ENCODE data around the gene SSH3. TPM values are rescaled to one million over a fixed set of nuclear protein-coding genes. Genes with fewer than 3 reads are reported as not detected.
A peak's percentile ranks its signal among the peaks of the same experiment; 100 is the strongest.

SSH3 gene
- total RNA-seq, 3 donors from 2014 or later (not counting 1 experiment from before 2014, with no cell fraction given) = 34.3 to 42.7 (median 38.1) TPM

GRCh38 chr11:67278939-67279588, 24.3 kb upstream of the SSH3 start:
- Mint-ChIP-seq H3K27me3 (ENCODE audit: low read depth in 2 of 2) (no peaks in the 10 kb centered on the region), H3K4me3 (peak overlapping the region; percentile 17), H3K27ac (peak overlapping the region; percentile 96 to 97), H3K9me3 (no peaks in the 10 kb centered on the region), H3K4me1 (peaks cover 50 to 59% of the 10 kb centered on the region in 2 donors), H3K36me3 (no peaks in the 10 kb centered on the region)
- ATAC-seq (no peak), DNase-seq (no peak)
- no peak overlapping the region for H3K4me3 ChIP-seq (ENCODE audit: low read length)
- H3K36me3 ChIP-seq (ENCODE audit: control insufficient read depth, insufficient read depth, low read length) = peaks cover 82% of the 10 kb centered on the region
- WGBS (ENCODE audit: insufficient coverage) = 83% methylated on average over 14 of the region's 14 CpGs
- no peaks in the 10 kb centered on the region for H3K9me3 ChIP-seq (ENCODE audit: control insufficient read depth, insufficient read depth, low read length)
- no peaks in the 10 kb centered on the region for H3K27me3 ChIP-seq (ENCODE audit: control insufficient read depth, insufficient read depth, low read length)
- H3K4me1 ChIP-seq (ENCODE audit: control insufficient read depth, insufficient read depth, low read length) = peaks cover 100% of the 10 kb centered on the region
- H3K27ac ChIP-seq (ENCODE audit: low read length) = peak overlapping the region; percentile 95
- TF ChIP-seq CTCF (IDR thresholded peaks at IDR 0.05) = no peak
- intact Hi-C loops (cut with micrococcal nuclease) = no loop called here

- H3K27me3 ChIP-seq (ENCODE audit: control insufficient read depth, insufficient read depth, low read length) = no peaks in the 10 kb centered on the region
- H3K9me3 ChIP-seq (ENCODE audit: control insufficient read depth, insufficient read depth, low read length) = no peaks in the 10 kb centered on the region
- H3K36me3 ChIP-seq (ENCODE audit: control insufficient read depth, insufficient read depth, low read length) = peaks cover 86% of the 10 kb centered on the region
- no peaks in the 10 kb centered on the region for H3K36me3 Mint-ChIP-seq
- no peak overlapping the region for H3K4me3 ChIP-seq (ENCODE audit: low read length)
- peak overlapping the region; percentile 45 for H3K4me3 Mint-ChIP-seq
- peaks cover 100% of the 10 kb centered on the region for H3K4me1 ChIP-seq (ENCODE audit: control insufficient read depth, insufficient read depth, low read length)
- TF ChIP-seq CTCF (IDR thresholded peaks at IDR 0.05) = no peak
- WGBS (ENCODE audit: insufficient coverage) = 80% methylated on average over 17 of the region's 17 CpGs
- DNase-seq = no peak
- ATAC-seq = no peak
- no peaks in the 10 kb centered on the region for H3K27me3 Mint-ChIP-seq (ENCODE audit: low read depth in 2 of 2)
- intact Hi-C loops (cut with micrococcal nuclease) = no loop called here
- H3K27ac Mint-ChIP-seq = peak overlapping the region; percentile 96 to 97
- peaks cover 43 to 53% of the 10 kb centered on the region in 2 donors for H3K4me1 Mint-ChIP-seq
- peak overlapping the region; percentile 42 for H3K27ac ChIP-seq (ENCODE audit: low read length)
- H3K9me3 Mint-ChIP-seq = no peaks in the 10 kb centered on the region
These were observed 23.6 kb upstream of the SSH3 start for GRCh38 chr11:67279589-67280340.

- Histone ChIP-seq H3K27ac (ENCODE audit: low read length) (peak overlapping the region; percentile 42), H3K36me3 (ENCODE audit: control insufficient read depth, insufficient read depth, low read length) (peaks cover 88% of the 10 kb centered on the region), H3K9me3 (ENCODE audit: control insufficient read depth, insufficient read depth, low read length) (no peaks in the 10 kb centered on the region), H3K4me3 (ENCODE audit: low read length) (no peak overlapping the region), H3K4me1 (ENCODE audit: control insufficient read depth, insufficient read depth, low read length) (peaks cover 100% of the 10 kb centered on the region), H3K27me3 (ENCODE audit: control insufficient read depth, insufficient read depth, low read length) (no peaks in the 10 kb centered on the region)
- peak overlapping the region; percentile 96 to 97 for H3K27ac Mint-ChIP-seq
- WGBS (ENCODE audit: insufficient coverage) = 71% methylated on average over 13 of the region's 13 CpGs
- H3K4me3 Mint-ChIP-seq = no peak overlapping the region
- no peak for TF ChIP-seq CTCF (IDR thresholded peaks at IDR 0.05)
- no peaks in the 10 kb centered on the region for H3K36me3 Mint-ChIP-seq
- no peaks in the 10 kb centered on the region for H3K9me3 Mint-ChIP-seq
- no peaks in the 10 kb centered on the region for H3K27me3 Mint-ChIP-seq (ENCODE audit: low read depth in 2 of 2)
- intact Hi-C loops (cut with micrococcal nuclease) = no loop called here
- H3K4me1 Mint-ChIP-seq = peaks cover 42 to 50% of the 10 kb centered on the region in 2 donors
- no peak for ATAC-seq
- no peak for DNase-seq
These were observed 23.0 kb upstream of the SSH3 start for GRCh38 chr11:67280341-67280787.
